ENCODE data around the gene TEAD4.

Gene TEAD4

DNA sequence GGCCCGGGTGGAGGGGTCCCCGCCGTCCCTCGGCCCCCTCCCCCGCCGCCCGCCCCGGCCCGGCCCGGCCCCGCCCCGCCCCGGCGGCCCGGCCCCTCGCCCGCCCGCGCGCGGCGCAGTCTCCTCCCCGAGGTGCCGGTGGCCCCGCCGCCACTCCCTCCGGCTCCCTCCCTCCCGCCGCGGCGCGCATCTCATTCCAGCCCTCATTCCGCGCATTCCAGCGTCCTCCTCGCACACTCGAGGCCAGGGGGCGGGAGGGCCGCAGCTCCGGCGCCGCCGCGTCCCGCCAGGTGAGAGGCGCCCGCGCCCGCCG is at the start of gene TEAD4:
Gene TEAD4 (plus strand): TSS at position 206 of the 313 bp plus-strand sequence.
- DNase-seq (ENCODE audit: low spot score), result peak; percentile 94

DNA sequence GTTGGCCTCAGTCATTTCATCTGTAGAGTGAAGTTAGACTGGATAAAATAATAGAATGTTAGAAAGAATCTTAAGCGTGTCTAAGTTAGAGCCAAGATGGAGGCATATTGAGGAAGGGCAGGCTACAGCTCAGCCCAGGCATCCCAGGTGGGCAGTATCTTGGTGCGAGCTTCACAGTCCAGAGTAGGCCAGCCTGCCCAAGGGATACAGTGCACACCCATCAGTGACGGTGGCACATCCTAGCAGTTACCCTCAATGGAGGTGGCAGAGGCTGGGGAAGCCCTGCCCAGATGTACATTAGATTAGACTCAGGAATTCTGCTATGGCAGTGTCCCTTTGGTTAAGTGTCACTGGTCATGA is 47.0 kb upstream of the TEAD4 start:
- DNase-seq (ENCODE audit: low spot score), result no peak

DNA sequence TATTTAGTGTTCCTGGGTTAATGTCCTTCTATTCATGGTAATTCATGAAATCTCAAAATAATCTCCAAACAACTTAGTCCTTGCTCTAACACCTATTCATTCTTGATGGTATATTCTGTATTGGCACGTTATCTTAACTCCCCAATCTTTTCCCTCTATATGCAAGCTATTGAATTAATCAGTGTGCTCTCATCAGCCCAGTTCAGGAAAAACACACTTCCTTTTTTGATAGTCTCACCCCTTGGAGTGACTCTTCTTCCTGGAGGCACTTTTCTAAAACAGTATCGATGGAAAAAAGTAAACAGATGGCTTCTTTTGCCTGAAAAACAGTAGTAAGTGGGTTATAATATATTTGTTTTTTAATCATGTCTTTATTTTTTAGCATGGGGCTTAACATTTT is 39.9 kb upstream of the TEAD4 start:
- DNase-seq (ENCODE audit: low spot score), result no peak

DNA sequence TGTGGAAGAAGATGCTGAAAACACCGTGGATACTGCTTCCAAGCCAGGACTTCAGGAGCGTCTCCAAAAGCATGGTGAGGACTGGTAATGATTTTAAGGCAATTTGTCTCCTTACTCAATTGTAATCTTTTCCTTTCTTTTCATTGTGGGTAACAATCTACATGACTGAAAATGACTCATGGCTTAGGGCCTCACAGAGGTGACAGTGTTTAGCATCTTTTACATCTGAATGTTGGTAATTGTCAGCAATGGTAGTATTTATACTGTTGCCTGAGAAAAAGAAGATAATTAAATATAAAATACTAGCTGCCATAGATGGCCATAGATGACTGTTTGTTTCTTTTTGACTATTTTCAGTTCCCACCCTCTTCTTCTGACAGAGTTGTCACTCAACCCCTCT is 36.9 kb upstream of the TEAD4 start:
- DNase-seq (ENCODE audit: low spot score), result peak; percentile 22

DNA sequence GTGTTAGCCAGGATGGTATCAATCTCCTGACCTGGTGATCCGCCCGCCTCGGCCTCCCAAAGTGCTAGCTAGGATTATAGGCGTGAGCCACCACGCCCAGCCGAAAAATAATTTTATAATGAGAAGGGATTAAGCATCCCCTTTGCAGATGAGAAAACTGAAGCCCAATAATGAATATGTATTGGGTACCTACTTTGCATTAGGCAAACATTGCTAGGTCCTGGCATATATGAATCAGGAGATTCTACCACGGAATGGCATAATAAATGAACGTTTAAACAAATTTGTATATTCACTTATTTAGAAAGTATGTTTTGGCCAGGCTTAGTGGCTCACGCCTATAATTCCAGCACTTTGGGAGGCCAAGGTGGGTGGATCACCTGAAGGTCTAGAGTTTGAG is 36.1 kb upstream of the TEAD4 start:
- no peak for DNase-seq (ENCODE audit: low spot score)

DNA sequence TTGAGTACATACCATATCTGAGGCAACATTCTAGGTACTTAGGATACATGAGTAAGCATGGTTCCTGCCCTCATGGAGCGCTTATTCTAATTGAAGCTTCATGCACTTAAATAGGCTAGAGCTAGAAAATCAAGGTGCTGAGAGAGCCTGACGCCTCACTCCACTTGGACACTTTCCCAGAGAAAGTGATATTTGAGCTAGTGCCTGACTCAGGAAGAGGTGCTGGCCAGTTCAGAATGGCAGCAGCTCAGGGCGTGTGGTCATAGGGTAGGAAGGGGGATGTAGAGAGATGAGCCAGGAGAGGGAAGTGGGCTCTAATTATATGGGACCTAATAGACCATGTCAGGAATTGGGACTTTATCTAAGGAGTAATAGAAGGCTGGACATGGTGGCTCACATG is 35.2 kb upstream of the TEAD4 start:
- no peak for DNase-seq (ENCODE audit: low spot score)

DNA sequence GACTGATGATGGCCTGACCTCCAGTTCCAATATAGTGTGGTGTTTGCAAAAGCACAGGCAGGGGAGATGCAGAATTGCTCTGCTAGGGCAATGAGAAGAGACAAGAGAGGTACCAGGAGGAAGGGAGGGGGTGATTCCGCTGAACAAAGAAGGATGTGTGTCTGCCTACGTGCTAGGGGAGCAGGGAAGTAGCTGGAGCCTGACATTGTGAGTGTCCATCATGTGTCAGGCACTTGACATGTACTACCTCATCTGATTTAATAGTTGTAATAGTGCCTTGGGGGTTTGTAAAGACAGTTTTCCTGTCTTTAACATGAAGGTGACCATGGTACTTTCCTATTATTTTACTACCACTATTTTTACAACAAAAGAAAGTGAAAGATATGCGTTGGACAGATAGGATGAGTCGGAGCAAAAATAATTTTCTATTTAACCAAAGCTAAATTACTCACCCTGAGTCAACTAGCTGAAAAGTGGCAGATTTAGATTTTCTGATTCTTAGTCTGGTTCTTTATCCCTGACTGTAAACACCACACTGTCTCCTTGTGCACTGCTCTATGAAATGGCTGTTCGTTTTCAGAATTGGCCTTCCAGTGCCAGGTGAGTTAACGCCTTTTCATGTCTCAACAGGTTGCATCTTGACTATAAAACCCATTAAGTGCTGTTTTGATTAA is 33.7 kb upstream of the TEAD4 start:
- DNase-seq (ENCODE audit: low spot score), result peak; percentile 31

DNA sequence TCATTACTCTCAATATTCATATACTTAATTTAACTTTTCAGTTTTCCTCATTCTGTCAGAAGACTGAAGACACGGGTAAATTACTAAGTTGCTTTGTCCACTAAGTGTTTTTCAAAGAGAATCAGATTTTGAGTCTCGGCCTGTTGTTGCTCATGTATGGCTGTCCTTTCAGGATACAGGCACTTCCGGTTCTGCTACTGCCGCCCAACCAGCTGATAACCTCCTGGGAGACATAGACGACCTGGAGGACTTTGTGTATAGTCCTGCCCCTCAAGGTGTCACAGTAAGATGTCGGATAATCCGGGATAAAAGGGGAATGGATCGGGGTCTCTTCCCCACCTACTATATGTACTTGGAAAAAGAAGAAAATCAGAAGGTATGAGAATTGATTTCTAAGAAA is 28.3 kb upstream of the TEAD4 start:
- no peak for DNase-seq (ENCODE audit: low spot score)

DNA sequence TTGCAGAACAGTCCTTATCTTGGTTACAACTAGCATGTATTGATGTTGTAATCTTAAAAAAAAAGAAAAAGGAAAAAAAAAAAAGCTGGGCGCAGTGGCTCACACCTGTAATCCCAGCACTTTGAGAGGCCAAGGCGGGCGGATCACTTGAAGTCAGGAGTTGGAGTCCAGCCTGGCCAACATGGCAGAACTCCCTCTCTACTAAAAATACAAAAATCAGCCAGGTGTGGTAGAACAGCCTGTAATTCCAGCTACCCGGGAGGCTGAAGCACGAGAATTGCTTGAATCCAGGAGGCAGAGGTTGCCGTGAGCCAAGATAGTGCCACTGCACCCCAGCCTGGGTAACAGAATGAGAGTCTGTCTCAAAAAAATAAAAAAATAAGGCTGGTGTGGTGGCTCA is 25.6 kb upstream of the TEAD4 start:
- DNase-seq (ENCODE audit: low spot score), result no peak

DNA sequence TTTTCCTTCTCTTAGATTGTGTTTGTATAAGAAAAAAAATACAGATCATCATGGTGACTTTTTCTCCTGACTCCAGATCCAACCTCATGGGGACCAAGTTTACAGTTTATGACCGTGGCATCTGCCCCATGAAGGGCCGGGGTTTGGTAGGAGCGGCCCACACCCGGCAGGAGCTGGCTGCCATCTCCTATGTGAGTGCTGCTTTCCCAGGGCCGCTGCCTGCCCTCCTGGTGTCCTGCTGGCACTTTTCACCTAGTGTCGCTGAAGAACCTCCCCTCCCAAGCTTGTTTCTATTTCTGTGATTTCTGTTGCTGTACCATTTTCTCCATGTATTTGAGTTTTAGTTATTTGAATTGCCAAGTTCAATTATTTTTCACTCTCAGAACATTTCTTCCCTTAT is 24.8 kb upstream of the TEAD4 start:
- no peak for DNase-seq (ENCODE audit: low spot score)

DNA sequence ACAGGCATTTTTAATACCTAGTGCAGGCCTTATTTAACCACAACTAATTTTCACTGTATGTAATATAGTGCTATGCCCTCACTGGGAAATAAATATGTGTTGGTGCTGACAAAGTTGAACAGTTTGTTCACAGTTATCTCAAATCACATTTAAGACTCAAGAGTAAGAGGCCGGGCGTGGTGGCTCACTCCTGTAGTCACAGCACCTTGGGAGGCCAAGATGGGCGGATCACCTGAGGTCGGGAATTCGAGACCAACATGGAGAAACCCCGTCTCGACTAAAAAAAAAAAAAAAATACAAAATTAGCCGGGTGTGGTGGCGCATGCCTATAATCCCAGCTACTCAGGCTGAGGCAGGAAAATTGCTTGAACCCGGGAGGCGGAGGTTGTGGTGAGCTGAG is 22.9 kb upstream of the TEAD4 start:
- no peak for DNase-seq (ENCODE audit: low spot score)

DNA sequence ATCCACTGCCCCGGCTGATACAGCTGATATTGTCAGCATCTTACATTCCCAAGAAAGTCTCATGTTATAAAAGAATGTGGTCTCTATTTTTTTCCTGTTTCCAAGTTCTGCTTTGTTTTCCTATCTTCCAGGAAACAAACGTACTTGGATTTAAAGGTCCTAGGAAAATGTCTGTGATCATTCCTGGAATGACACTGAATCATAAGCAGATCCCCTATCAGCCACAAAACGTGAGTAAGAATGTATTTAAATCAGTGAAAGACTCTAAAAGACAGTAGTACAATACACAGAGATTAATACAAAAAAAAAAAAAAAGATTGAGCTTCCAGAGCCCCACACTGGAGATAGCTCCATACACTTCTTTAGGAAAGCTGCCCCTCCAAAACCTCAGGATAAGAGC is 21.7 kb upstream of the TEAD4 start:
- no peak for DNase-seq (ENCODE audit: low spot score)

DNA sequence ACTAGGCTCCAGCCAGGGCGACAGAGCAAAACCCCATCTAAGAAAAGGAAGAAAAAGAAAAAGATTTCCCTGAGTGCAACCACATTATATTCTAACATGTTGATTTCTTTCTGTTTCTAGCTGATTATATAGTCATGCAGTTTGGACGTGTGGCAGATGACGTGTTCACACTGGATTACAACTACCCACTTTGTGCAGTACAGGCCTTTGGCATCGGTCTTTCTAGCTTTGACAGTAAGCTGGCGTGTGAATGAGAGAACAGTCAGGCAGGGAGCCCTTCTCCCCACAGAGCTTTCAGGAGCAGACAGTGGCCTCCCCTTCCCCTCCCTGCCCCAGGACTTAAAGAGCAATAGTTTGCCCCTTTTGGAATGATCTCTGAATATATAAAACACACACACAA is 20.0 kb upstream of the TEAD4 start:
- no peak for DNase-seq (ENCODE audit: low spot score)

DNA sequence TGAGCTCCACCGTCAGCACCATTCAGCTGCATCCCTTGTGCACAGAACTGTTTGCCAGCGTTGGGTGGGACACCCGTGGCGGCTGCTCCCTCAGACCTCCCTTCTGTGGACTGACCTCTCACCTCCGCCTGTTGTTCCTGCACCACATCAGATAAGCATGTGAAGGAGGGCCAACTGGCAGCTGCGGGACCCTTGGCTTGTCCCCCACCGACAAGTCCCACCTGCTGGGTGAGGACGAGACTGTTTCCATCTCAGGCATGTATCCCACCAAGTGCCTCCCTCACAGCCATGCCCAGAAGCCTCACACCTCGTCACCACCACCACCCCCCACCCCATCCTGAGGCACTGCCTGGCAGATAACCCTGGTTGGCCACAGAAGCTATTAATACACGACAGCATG is 18.6 kb upstream of the TEAD4 start:
- DNase-seq (ENCODE audit: low spot score), result no peak

DNA sequence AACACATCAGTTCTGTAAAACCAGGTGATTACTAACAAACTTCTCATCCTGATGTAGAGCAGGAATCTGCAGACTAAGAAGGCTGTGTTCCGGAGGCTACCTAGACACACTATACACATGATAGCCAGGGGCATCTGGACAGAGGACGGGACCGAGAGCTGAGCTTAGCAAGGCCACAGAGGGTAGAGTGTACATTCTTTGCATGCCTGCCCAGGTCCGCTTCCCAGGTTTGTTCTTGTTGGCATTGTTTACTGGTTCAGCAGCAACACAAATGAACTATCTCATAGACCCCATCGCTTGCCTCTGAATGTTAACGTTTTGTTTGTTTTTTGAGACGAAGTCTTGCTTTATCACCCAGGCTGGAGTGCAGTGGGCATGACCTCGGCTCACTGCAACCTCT is 17.7 kb upstream of the TEAD4 start:
- no peak for DNase-seq (ENCODE audit: low spot score)

DNA sequence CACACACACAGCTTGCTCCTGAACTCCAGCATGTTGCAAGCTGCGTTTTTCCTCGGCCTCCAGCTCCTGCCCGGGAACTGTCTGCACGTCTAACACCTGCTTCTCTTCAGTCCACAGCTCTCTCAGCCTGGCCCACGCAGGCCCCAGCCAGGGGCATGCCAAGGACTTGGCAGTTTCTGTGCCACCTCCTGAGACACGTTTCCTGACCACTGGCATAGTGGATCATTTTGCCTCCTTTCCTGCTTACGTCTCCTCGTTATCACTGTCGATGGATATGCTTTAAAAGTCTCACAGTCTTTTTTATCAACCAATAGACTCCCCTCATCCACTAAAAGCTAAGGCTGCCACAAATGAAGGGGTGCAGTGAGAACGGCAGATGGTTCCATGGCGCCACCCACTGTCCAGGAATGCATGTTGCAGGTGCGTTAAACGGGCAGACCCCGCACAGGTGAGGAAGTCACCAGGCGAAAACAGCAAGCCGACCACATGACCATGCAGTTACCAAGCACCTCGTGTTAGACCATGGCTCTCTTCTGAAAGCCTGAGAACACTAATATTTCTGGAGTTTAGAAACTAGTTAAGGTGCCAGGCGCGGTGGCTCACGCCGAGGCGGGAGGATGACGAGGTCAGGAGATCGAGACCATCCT is 14.7 kb upstream of the TEAD4 start:
- peak; percentile 30 for DNase-seq (ENCODE audit: low spot score)

DNA sequence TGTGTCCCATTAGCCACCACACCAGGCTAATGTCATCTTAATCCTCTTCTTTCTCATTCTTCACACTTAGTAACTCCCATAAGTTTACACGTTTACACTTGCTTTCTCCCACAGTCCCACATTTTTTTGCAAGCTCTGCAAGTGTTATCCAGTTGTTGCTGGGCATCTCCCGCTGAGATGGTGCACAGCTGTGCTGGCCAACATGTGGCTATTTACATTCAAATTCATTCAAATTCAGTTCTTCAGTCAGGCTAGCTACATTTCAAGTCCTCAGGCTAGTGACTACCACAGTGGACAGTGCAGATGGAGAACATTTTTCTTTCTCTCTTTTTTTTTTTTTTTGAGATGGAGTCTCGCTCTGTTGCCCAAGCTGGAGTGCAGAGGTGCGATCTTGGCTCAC is 9.8 kb upstream of the TEAD4 start:
- DNase-seq (ENCODE audit: low spot score), result no peak

DNA sequence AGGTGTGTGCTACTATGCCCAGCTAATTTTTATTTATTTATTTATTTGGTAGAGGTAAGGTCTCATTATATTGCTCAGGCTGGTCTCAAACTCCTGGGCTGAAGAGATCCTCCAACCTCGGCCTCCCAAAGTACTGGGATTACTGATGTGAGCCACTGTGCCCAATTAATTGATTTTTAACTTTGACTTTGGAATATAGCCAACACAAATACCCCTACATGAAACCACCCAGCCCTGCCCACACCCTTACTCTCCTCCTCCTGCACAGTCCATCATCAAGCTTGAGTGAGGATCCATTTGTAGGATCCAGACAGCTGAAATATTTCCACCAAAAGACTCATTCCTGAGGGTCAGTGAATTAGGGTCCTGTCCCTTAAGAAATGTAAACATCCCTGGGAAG is 3.3 kb upstream of the TEAD4 start:
- no peak for DNase-seq (ENCODE audit: low spot score)

DNA sequence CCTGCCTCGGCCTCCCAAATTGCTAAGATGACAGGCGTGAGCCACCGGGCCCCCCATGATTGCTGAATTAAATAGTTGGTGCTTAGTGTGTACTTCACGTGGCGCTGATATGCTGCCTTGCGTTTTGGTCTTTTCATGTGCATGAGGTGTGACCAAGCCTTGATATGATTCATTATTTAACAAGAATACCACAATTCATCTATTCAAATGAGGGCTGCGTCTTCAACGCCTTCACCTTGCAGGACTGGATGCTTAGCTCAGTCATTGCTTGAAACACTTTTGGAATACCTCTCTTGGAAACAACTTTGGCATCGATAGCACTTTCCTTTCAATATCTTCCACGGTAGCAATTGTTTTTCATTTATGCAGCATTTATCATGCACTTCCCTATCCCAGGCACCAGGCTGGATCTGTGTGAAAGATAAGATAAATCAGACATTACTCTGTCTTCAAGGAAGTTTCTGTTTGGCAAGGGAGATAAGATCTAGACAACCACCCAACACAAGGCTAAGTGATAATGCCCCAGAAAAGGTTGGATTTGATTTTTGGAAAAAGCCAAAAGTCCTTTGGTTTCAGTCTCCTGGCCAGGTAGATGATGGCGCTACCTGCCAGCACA is 1.3 kb upstream of the TEAD4 start:
- no peak for DNase-seq (ENCODE audit: low spot score)

DNA sequence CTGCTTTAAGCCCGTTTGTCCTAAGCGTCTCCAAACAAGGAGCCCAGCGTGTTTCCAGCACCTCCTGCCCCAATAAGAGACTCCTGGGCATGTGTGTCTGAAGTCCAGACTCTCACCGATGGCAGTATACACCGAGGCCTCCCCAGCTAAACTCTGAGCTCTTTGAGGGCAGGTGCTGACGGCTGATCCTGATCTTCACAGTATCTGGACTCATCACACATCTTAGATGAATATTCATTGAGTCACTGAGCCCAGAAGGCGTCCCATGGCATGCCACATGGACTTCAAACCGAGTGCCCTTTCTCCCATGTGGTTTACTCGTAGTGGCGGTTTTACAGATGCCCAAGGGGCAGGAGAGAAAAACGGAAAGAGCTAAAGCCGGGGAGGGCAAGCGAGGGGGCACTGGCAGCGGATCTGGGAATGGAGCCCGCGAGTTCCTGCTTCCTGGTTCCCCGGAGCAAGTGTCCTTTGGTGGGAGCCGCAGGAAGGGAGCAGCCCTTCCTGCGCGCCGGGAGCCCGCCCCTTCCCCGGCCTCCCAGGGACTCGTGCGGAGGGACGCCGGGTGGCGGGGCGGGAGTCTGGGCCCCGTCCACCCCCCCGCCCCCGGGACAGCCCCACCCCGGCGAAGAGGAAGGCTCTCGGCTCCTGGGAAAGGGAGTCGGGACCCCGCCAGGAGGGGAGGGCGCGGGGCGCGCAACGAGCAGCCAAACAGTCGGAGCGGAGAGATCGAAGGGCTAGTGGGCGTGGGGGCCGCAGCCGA is 585 bp upstream of the TEAD4 start:
- peak; percentile 92 for DNase-seq (ENCODE audit: low spot score)

DNA sequence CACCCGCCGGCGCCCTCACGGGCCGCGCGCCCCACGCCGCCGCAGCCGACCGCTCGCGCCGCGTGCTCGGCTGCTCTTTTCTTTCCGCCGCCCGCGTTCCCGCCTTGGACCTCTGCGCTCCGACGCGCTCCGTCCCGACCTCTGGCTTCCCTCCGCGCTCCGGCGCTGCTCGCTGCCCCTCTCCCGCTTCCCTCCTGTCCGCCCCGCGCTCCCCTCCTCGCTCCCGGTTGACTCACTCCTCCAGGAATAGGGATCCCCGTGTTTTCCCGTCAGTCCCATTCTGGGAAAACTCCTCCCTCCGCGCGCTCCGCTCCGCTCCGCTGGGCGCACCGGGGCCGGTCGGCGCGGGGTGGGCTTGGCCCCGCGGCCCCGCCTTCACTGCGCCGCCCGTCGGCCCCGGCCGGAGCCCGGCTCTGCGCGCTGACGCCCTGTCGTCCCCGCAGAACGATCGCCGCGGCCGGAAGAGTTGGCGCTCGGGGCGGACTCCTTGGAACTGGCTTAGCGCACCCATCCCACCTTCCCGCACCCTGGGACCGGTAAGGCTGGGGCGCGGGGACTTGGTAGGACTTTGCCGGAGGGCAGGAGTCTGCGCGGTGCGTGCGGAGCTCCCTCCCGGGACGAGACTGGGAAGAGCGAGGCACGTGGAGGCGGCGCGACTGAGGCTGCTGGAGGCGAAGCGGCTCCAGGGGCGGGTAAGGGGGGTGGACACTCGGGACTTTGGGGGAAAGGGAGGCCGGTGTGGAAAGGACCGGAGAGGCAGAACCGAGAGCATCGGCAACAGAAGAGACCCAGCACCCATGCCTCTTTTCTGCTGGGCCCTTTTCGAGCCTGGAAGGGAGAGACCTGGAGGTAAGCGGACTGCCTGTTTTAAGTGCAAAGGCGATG is 550 bp downstream of the TEAD4 start:
- peak; percentile 70 for DNase-seq (ENCODE audit: low spot score)

DNA sequence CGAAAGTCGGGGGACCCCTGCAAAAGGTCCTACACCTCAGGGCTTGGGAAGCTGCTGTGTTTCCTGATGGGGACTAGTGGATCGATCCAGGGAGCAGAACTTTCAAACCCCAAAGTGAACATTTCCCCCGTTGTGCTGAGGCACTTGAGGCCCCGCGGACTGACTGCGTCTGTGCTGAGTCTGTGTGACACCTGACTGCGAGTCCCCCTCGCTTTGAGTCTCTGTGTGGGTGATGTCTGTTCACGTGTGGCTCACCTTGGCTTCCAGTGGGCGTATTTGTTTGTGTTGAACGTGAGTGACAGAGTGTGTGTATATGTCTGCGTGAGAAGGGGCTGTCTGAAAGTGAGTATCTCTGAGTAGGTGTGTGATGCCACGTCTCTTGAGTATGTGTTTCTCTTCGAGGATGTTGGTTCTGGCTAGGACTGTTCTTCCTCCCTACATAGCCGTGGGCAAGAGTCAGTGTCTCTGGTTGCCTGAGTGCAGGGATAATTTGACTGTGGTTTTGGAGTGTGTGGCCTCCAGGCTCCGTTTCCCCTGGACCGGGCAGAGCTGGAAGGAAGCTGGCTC is 1.3 kb downstream of the TEAD4 start:
- DNase-seq (ENCODE audit: low spot score), result peak; percentile 43

Measured in AG08395 (cell line).